ENCODE measurements around the gene CCDC148.
"Not testable (repeated sequence)": the region's sequence is repeated elsewhere in the genome, so short reads cannot be mapped to it uniquely, and the experiment has no call there.

CCDC148 gene

DNA sequence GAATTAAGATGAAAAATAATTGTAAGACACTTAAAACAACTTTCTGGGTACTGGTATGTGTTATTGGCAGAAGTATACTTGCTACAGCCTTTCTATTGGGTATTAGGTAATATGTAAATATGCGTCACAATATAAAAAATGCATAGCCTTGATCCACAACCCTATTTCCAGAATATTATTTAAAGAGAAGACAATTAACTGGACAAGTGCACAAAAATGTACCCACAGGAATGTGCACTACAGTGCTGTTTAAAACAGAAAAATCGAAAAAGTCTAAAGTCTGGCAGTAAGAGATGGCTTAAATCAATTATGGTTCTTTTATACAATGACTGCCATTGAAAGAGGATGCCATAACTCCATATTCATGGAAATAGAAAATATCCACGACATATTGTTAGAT is 205.2 kb downstream of the CCDC148 start:
- H3K4me3 ChIP-seq (ENCODE audit: low read length): no peak overlapping the region
- DNase-seq (ENCODE audit: low read depth, low spot score): no peak

DNA sequence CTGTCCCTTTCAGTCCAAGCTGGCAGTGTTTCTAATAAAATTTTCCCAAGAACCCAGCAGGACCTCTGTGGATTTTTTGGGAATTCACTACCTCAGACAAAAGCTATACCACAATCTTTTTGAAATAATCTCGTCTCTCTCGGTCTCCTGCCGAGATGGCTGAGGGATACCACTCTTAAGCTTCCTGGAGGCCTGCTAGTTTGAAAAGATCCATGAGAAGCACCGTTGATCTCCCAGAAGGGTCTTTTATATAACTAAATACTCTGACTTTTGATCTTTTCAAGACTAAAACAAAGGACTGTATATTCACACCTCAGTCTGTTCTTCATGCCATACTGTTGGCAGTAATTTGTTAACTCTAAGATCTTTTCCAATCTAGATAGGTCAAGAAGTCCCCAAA is 213.2 kb downstream of the CCDC148 start:
- no peak for DNase-seq (ENCODE audit: low read depth, low spot score)
- H3K4me3 ChIP-seq (ENCODE audit: low read length): no peak overlapping the region

DNA sequence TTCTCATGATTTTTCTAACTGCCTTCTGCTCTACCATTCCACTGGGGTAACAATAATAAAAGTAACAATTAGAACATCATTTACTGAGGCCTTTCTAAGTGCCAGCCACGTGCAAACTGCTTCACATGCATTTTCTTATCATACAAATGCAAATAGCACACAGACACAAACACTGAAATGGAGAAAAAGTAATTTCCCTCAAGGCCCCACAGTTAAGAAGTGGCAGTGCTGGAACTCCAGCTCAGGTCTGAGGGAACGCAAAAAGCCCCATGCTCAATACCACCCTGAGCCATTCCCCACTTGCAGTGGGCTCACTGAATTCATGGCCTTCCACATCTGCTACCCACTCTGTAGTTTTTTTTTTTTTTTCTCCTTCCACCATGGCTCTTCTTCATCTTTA is 214.3 kb downstream of the CCDC148 start:
- DNase-seq (ENCODE audit: low read depth, low spot score): no peak
- no peak overlapping the region for H3K4me3 ChIP-seq (ENCODE audit: low read length)

DNA sequence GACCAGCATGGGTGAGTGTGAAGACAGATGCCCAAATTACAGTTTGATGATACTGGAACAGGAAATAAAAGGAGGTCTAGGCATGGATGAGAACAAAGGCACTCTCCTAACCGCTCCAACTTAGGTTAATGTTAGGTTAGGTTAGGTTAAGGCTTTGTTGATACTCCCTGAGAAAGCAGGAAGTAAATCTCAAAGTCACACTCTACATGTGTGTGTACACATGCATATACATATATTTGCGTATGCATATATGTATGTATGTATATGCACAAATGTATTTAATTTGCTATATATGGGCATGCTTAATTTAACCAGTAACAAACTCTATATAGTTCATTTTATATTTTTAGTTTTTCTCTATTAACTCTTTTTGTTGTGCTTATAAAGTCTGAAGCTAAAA is 215.6 kb downstream of the CCDC148 start:
- no peak for DNase-seq (ENCODE audit: low read depth, low spot score)
- no peak overlapping the region for H3K4me3 ChIP-seq (ENCODE audit: low read length)

DNA sequence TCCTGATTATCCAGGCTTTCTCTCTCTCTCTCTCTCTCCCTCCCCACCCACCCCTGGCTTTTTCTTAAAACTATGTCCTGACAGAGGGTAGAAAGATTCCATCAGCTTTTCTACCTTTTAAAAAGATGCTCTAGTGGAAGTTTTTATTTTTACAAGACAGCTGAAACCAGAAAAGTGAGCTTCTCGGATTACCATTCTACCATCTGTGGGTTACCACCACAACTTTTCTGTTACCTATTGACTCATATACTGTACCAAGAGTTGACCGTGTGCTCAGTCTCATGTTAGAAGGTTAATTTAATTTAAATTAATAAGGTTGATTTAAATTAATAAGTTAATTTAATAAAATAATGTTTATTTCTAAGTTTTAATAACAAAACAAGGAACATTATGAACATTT is 217.3 kb downstream of the CCDC148 start:
- H3K4me3 ChIP-seq (ENCODE audit: low read length): no peak overlapping the region
- no peak for DNase-seq (ENCODE audit: low read depth, low spot score)

DNA sequence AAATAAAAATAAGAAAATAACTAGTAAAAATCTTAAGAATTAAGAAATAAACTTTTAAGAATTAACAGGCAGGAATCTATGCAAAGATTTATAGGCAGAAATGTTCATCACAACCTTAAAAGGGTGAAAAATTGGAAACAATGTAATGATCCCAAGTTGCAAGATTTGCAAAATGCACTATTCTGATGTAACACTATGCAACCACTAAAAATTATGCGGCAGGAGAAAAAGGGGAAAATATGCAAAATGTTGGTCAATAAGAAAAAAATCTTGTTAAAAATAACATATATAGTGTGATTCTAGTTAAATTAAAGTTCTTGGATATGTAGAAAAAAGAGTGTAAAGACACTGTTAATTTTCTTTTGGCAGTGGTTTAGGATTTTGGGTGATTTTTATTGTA is 222.1 kb downstream of the CCDC148 start:
- H3K4me3 ChIP-seq (ENCODE audit: low read length): no peak overlapping the region
- DNase-seq (ENCODE audit: low read depth, low spot score): no peak

DNA sequence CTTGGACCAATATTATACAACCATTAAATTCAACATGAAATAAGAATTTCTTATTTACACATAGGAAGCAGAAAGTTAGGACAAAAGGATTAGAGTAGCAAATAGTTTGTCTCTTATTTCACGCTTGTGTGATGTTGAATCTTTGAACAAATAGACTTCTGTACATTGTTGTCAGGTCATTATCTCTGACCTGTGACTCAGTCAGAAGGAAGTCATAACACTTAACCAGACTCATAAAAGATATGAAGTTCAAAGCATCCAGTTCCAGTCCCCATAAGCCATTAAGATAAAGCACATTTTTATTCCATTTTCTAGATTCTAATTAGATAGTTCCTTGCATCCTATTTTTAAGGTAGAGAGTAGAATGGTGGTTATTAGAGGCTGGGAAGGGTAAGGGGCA is 224.1 kb downstream of the CCDC148 start:
- no peak for DNase-seq (ENCODE audit: low read depth, low spot score)
- no peak overlapping the region for H3K4me3 ChIP-seq (ENCODE audit: low read length)

DNA sequence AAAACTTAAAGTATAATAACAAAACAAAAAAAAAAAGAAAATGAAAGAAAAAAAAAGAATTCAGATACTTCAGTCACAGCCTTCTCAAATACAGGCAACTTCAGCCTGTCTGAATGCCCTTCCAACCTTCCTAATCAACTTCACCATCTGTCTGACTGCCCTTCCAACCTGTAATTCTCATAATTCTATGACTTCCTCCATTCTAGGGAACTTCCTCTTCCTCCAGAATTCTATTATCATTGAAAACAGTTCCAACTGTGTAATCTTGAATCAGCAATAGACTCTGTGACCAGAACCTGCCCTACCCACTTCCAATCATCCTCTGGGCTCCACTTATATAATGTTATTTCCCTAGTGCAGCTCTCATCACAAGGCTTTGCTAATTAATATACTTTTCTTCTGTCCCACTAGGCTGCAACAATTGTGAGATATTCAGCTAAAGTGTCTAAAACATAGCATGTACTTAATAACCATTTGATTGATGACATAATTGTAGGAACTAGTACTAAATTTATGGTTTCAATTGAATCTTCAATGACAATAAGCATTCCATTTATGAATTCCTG is 227.5 kb downstream of the CCDC148 start:
- no peak overlapping the region for H3K4me3 ChIP-seq (ENCODE audit: low read length)
- DNase-seq (ENCODE audit: low read depth, low spot score): no peak

DNA sequence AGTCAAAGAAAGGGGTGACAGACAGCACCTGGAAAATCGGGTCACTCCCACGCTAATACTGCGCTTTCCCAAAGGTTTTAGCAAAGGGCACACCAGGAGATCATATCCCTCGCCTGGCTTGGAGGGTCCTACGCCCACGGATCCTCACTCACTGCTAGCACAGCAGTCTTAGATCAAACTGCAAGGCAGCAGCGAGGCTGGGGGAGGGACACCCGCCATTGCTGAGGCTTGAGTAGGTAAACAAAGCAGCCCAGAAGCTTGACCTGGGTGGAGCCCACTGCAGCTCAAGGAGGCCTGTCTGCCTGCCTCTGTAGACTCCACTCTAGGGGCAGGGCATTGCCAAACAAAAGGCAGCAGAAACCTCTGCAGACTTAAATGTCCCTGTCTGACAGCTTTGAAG is 233.5 kb downstream of the CCDC148 start:
- H3K4me3 ChIP-seq (ENCODE audit: low read length); DNase-seq (ENCODE audit: low read depth, low spot score): not testable (repeated sequence)

DNA sequence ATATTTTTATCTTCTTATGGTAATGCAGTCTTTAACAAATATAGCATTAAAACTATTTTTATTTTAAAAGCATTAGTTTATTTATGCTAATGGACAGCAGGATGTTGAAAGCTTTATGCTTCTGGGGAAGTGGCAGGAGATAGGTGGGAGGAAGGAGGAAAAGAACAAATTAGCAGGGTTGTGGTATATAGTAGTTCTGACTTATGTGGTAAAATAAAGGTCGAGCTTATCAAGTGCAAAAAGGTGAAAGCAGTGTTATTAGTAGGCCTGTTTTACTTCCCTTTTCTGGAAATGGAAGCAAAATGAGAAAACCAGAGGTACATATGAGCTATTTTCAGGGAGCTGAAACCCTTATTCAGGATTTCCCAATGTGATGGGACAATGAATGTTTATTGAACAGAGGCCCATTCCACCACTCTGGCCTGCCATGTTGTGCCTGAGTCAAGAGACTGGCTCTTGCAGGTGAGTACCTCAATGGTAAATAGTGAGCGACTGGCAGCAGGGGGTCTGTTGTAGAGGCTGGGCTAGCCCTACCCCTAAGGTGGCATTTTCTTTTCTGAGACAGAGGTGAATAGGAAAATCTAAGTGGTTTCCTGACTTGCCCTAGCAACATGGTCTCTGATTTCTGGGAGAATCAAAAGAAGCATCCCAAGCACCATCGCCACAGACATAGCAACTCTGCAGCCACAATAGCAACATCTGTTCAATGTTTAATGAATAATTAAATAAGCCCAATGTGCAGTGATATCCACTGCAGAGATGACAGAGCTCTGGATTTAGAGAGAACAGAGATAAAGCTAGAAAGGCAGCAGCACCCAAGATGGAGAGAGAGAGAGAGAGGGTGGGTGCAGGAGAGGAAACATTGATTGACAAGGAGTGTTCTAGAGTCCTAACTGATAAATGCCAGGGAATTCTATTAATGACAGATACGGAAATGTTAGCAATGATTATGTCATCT is 235.2 kb downstream of the CCDC148 start:
- DNase-seq (ENCODE audit: low read depth, low spot score): no peak
- H3K4me3 ChIP-seq (ENCODE audit: low read length): no peak overlapping the region

DNA sequence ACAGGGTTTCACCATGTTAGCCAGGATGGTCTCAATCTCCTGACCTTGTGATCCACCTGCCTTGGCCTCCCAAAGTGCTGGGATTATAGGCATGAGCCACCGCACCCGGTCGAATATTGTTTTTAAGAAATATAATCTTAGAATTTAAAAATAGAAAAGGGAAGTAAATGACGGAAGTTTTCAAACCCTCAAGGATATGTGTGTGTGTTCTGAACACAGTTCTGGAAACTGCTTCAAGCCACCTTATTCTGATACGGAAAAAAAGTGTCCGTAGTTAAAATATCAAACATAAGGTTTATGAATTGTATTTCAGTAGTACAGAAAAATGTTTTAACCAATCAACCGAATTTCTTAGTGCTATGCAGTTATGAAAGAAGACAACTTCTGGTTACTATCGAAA is 239.0 kb downstream of the CCDC148 start:
- H3K4me3 ChIP-seq (ENCODE audit: low read length): no peak overlapping the region
- DNase-seq (ENCODE audit: low read depth, low spot score): no peak

DNA sequence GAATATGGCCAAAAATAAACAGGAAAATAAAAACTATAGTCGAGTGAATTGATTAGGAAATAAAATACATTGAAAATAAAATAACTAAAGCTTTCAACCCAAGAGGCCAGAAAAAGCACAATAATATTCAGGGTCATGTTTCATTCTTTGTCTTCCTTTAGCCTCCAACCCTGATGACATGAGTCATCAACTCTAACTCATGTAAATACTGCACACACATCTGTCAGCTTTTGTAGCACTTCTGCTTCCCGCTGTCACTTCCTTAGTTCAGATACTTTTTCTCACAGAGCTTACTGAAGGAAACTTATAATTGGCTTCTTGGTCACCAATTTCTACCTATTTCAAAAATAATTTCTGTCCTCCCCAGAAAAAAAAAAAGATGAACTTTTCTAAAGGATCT is 242.1 kb downstream of the CCDC148 start:
- DNase-seq (ENCODE audit: low read depth, low spot score): no peak
- H3K4me3 ChIP-seq (ENCODE audit: low read length): no peak overlapping the region

DNA sequence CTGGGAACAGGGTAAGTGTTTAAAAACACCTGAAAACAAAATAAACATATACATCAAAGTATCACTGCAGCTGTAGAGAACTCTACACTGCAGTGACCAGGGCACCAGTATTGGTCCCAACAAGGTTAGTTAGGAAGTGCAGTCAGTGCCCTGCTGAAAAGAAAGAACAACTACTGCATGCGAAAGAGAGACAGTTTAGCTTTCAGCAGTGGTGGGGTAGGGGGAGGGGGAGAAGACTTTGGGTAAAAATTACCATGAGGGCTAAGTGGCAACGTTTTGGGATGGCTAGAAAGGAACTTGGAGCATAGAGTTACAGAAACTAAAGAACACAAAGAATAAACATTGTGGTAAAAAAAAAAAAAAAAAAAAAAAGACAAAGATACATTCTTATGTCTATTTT is 242.8 kb downstream of the CCDC148 start:
- DNase-seq (ENCODE audit: low read depth, low spot score): no peak
- no peak overlapping the region for H3K4me3 ChIP-seq (ENCODE audit: low read length)

DNA sequence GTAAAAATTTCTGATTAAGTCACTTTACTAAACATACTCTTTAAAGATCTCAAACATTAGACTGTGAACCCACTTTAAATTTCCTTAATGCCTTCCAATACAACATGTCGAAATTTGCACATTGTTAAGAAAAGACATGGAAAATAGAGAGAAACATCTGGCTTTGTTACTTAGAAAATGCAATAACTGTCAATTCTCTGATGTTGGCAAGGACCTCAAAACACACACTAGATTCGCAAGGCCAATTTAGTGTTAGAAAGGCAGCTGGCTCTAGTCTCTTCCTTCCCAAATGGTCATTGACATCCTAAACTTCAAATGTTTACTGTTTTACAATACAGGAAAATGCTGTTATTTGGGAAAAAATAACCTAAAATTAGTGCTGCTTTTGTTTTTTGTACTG is 244.3 kb downstream of the CCDC148 start:
- DNase-seq (ENCODE audit: low read depth, low spot score): no peak
- no peak overlapping the region for H3K4me3 ChIP-seq (ENCODE audit: low read length)

DNA sequence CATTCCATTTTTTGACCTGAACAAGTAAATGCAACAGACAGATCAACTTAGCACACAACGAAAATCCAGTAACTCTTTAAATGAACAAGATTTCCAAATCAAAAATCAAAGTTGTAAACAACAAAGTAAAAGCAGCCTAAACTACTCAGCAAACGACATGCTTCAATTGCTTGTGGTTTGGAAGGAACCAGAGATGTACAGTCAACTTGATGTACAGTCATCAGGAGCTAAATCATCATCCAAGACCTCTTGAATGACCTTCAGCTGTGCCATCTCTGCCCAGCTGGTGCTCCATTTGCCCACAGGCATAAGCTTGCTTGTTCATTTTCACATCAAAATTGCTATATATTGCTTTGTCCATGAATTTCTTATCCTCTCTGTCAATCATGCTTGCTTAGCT is 245.1 kb downstream of the CCDC148 start:
- H3K4me3 ChIP-seq (ENCODE audit: low read length): no peak overlapping the region
- no peak for DNase-seq (ENCODE audit: low read depth, low spot score)

DNA sequence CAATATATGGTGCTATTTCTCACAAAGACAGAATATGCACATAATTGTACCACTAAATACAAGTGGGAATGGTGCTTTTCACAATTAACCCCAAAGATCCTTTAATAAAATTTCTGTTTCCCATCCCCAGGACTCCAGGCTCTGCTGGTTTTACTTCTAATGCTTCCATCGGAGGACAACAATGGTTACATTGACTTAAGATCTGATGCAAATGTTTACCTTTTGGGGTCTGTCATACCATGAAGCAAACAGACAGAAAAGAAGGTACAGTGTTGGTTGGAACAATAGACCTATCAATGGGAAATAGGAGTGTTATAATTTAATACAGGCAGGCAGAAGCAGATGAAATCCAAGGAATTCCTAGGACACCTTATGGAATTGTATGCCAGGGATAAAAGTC is 249.2 kb downstream of the CCDC148 start:
- DNase-seq (ENCODE audit: low read depth, low spot score): no peak
- no peak overlapping the region for H3K4me3 ChIP-seq (ENCODE audit: low read length)

DNA sequence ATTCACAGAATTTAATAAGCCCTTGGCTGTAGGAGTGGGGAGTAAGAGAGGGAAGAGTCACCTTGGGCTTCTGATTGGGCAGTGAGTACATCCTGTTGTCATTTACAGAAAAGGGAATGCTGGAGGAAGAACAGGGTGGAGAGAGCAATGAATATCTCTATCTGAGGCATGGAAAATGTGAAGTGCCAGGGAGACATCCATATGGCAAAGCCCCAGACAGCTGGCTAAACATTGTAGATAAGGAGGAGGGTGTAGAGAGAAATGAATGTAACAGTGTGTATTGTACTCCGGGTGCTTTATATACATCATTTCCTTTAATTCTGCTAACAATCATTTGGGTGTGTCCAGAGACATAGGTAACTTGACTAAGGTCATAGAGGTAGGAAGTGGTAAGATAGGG is 251.3 kb downstream of the CCDC148 start:
- H3K4me3 ChIP-seq (ENCODE audit: low read length): no peak overlapping the region
- no peak for DNase-seq (ENCODE audit: low read depth, low spot score)

DNA sequence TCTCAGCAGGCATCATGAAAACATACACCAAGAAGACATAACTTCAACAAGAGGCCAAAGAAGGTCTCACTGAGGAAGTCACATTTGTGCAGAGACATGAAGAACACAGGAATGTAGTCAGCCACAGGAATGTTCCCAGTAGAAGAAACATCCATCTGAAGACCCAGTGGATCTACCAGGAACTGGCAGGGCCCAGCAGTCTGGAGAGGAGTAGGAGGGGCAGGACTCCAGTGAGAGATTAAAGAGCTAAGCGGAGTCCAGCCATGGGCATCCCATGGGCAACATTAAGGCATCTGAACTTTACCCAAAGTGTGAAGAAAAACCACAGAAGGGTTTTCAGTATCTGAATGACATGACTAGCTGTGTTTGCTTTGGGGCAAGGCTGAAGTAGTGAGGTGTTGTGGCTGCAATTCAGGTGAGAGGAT is 251.8 kb downstream of the CCDC148 start:
- H3K4me3 ChIP-seq (ENCODE audit: low read length): no peak overlapping the region
- no peak for DNase-seq (ENCODE audit: low read depth, low spot score)

DNA sequence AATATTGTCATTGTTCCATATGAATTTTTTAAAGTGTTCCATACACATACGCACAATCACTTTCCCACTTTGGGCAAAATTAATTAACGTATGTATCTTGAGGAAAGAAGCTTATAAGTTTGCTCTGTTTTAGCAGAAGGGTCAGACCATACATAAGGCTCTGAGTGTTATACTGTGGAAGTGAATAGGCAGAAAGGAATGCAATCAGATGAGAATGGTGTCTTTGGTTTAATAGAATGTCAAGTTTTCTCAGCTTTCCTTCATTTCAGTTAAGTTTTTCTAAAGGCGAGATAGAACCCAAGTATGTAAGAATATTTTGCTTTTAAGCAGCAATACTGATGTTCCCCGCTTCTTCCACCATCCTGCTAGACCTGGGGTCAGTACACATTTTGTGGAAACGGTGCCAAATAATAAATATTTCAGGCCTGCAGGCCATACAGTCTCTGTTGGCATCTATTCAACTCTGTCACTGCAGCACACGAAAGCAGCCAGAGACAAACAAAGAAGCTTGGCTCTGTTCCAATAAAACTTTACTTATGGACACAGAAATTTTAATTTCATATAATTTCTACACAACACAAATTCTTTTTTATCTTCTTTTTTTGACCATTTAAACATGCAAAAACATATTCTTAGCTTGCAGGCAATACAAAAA is 254.3 kb downstream of the CCDC148 start:
- no peak for DNase-seq (ENCODE audit: low read depth, low spot score)
- no peak overlapping the region for H3K4me3 ChIP-seq (ENCODE audit: low read length)

DNA sequence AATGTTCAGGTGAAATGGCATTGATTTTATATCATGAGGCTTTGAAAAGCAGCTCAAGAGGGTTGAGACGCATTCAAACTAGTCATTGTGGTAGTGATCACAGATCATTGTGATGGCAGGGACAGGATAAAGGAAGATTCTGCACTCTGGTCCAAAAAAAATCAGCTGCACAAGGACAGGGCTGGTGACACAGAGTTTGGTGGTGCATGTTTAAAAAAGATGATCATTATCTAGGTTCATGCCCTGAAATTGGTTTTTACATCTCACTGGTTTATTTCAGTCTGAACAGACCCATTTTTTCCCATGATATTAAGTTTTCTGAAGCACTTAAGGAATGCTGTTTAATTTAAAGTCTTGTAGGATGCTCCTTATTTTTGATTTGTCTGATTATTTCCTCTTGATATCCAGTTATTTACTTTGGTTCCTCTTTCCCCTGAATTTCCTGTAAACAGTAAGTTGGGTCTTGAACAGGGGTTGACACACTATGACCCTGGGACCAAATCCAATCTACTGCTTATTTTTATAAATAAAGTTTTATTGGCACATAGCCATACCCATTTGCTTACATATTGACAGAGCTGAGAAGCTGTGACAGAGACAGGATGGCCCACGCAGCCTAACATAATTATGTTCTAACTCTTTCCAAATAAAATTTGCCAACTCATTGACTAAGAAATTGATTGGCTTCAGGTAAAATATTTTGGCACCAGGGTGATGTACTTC is 256.5 kb downstream of the CCDC148 start:
- no peak for DNase-seq (ENCODE audit: low read depth, low spot score)
- H3K4me3 ChIP-seq (ENCODE audit: low read length): no peak overlapping the region

Data from Jurkat, Clone E6-1 (cell line).